Liver (tissue), 9 donors: ENCODE results near the gene ANKFY1. TPM values are rescaled to one million over a fixed set of nuclear protein-coding genes. Genes with fewer than 3 reads are reported as not detected.

Experiments
- DNase-seq: peaks from one replicate; pipeline ENCODE4 v3.0.0-alpha.2; 2017; ENCODE audit warnings: low spot score
- H3K27ac ChIP-seq, 2 donors: one replicate each; pipeline ENCODE4 v1.7.0; 2013; ENCODE audit warnings: inconsistent platforms in 2 of 2, low read length in 2 of 2, control low read depth in 1 of 2, low read depth in 1 of 2, mild to moderate bottlenecking in 1 of 2
- H3K27me3 ChIP-seq, 4 donors: one replicate each; pipeline versions ENCODE4 v1.6.1 to v1.7.0; 2013; ENCODE audit warnings: low read length in 3 of 4, inconsistent platforms in 1 of 4, mild to moderate bottlenecking in 1 of 4, moderate library complexity in 1 of 4; ENCODE audit not compliant: control insufficient read depth in 4 of 4, insufficient read depth in 4 of 4
- H3K36me3 ChIP-seq, 4 donors: one replicate each; pipeline versions ENCODE4 v1.6.1 to v1.7.0; 2013; ENCODE audit warnings: low read length in 3 of 4, mild to moderate bottlenecking in 3 of 4, low read depth in 1 of 4, moderate library complexity in 1 of 4; ENCODE audit not compliant: control insufficient read depth in 4 of 4, insufficient read depth in 3 of 4
- H3K4me1 ChIP-seq, 4 donors: one replicate each; pipeline versions ENCODE4 v1.6.1 to v1.7.0; 2013; ENCODE audit warnings: low read length in 3 of 4, mild to moderate bottlenecking in 3 of 4, moderate library complexity in 1 of 4; ENCODE audit not compliant: control insufficient read depth in 4 of 4, insufficient read depth in 4 of 4
- H3K4me3 ChIP-seq, 3 donors: one replicate each; pipeline versions ENCODE4 v1.6.1 to v1.7.0; 2013; ENCODE audit warnings: low read length in 3 of 3, control low read depth in 1 of 3, low read depth in 1 of 3, mild to moderate bottlenecking in 1 of 3
- H3K9ac ChIP-seq, 2 donors: one replicate each; pipeline ENCODE4 v1.7.0; 2013; ENCODE audit warnings: low read length in 2 of 2, mild to moderate bottlenecking in 2 of 2, moderate library complexity in 2 of 2, control low read depth in 1 of 2, low read depth in 1 of 2
- H3K9me3 ChIP-seq, 4 donors: one replicate each; pipeline versions ENCODE4 v1.6.1 to v1.7.0; 2013; ENCODE audit warnings: low read length in 3 of 4; ENCODE audit not compliant: control insufficient read depth in 4 of 4
- ATF3 ChIP-seq: IDR thresholded peaks from 2 replicates; pipeline ENCODE4 v1.6.1; 2016; ENCODE audit warnings: antibody characterized with exemption
- CTCF ChIP-seq: fragments of 150-350 bp; IDR thresholded peaks from 2 replicates; pipeline ENCODE4 v1.5.1; 2017; ENCODE audit warnings: improper control_type of control experiment, low read depth, low read length; ENCODE audit not compliant: missing input control
- EGR1 ChIP-seq, 2 donors: IDR thresholded peaks; 2 replicates each; pipeline ENCODE4 v1.6.1; 2016 to 2018; ENCODE audit warnings: antibody characterized with exemption in 2 of 2, low read depth in 2 of 2
- FOXA2 ChIP-seq: IDR thresholded peaks from 2 replicates; pipeline ENCODE4 v1.6.1; 2016; ENCODE audit warnings: antibody characterized with exemption
- GABPA ChIP-seq, 2 donors: IDR thresholded peaks in 1 of 2; conservative IDR thresholded peaks in 1 of 2; 2 replicates each; pipeline ENCODE4 v1.6.1; 2016; ENCODE audit warnings: antibody characterized with exemption in 2 of 2, mild to moderate bottlenecking in 1 of 2, moderate library complexity in 1 of 2
- HNF4A ChIP-seq, 2 donors: conservative IDR thresholded peaks; 2 replicates each; pipeline ENCODE4 v1.6.1; 2016; ENCODE audit warnings: antibody characterized with exemption in 2 of 2, mild to moderate bottlenecking in 2 of 2
- HNF4G ChIP-seq: IDR thresholded peaks from 2 replicates; pipeline ENCODE4 v1.6.1; 2016; ENCODE audit warnings: antibody characterized with exemption
- NR2F2 ChIP-seq: IDR thresholded peaks from 2 replicates; pipeline ENCODE4 v1.6.1; 2016; ENCODE audit warnings: antibody characterized with exemption
- RAD21 ChIP-seq, 2 donors: IDR thresholded peaks; 2 replicates each; pipeline ENCODE4 v1.6.1; 2016; ENCODE audit warnings: antibody characterized with exemption in 2 of 2, mild to moderate bottlenecking in 2 of 2
- RXRA ChIP-seq, 2 donors: IDR thresholded peaks; 2 replicates each; pipeline ENCODE4 v1.6.1; 2017 to 2018; ENCODE audit warnings: antibody characterized with exemption in 2 of 2, mild to moderate bottlenecking in 1 of 2
- TAF1 ChIP-seq: conservative IDR thresholded peaks from 2 replicates; pipeline ENCODE4 v1.6.1; 2016; ENCODE audit warnings: antibody characterized with exemption, mild to moderate bottlenecking
- YY1 ChIP-seq: IDR thresholded peaks from 2 replicates; pipeline ENCODE4 v1.6.1; 2016; ENCODE audit warnings: antibody characterized with exemption, mild to moderate bottlenecking
- ZBTB33 ChIP-seq: IDR thresholded peaks from 2 replicates; pipeline ENCODE4 v1.6.1; 2016; ENCODE audit warnings: antibody characterized with exemption
- WGBS: extraction: QIAGEN DNeasy Blood & Tissue Kit; methylation state at CpG from one replicate; pipeline ENCODE4 v1.1.7; 2013; 5-methylcytosine and 5-hydroxymethylcytosine counted together
- polyA plus RNA-seq, 2 donors: library from polyadenylated mRNA; stranded (reverse) in 1 of 2; unstranded in 1 of 2; fragments of 200-250 nt in 1 of 2; fragments of >200 nt in 1 of 2; fragmentation: Nextera tagmentation in 1 of 2; extraction: Ambion mirVana in 1 of 2; gene quantifications; one replicate each; pipeline versions ENCODE4 v1.2.1 to v1.2.3, GENCODE V29; 2013 to 2015
- total RNA-seq, 2 donors: library from RNA; depleted of rRNA; stranded (reverse); fragments of >200 nt; gene quantifications; one replicate each; pipeline ENCODE4 v1.2.3, GENCODE V29; 2014
- TF ChIP-seq, protein P1 (sequence below): IDR thresholded peaks from 2 replicates; pipeline ENCODE4 v1.6.1; 2016; ENCODE audit warnings: antibody characterized with exemption
- TF ChIP-seq, protein P2 (sequence below): IDR thresholded peaks from 2 replicates; pipeline ENCODE4 v1.6.1; 2016; ENCODE audit warnings: antibody characterized with exemption, mild to moderate bottlenecking
- donor health status: healthy.
- donor health status: healthy.
- donor health status: healthy.
- donor health status: healthy.
- donor health status: healthy.

The ANKFY1 gene
- total and polyA plus RNA-seq, 4 donors, result 6.8 to 38.6 (median 21.9) TPM

GRCh38 chr17:4204190-4204589, 59.6 kb downstream of the ANKFY1 start:
- H3K4me1 ChIP-seq, result peaks cover 0 to 1% (median 0%) of the 10 kb centered on the region in 4 donors
- TF ChIP-seq GABPA (IDR thresholded peaks at IDR 0.05 in 1 of 2, conservative IDR thresholded peaks at IDR 0.05 in 1 of 2) (no peak), HNF4A (conservative IDR thresholded peaks at IDR 0.05) (no peak), ZBTB33 (no peak), NR2F2 (no peak)
- TF ChIP-seq, protein P1, sequence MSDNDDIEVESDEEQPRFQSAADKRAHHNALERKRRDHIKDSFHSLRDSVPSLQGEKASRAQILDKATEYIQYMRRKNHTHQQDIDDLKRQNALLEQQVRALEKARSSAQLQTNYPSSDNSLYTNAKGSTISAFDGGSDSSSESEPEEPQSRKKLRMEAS, result no peak
- DNase-seq, result no peak
- H3K9ac ChIP-seq, result no peak overlapping the region
- H3K27me3 ChIP-seq, result no peaks in the 10 kb centered on the region
- H3K9me3 ChIP-seq, result no peaks in the 10 kb centered on the region
- no peak overlapping the region for H3K27ac ChIP-seq
- peaks cover 3 to 32% (median 19%) of the 10 kb centered on the region in 4 donors for H3K36me3 ChIP-seq
- H3K4me3 ChIP-seq, result no peak overlapping the region
- WGBS, result 84% methylated on average over 6 of the region's 6 CpGs

DNA sequence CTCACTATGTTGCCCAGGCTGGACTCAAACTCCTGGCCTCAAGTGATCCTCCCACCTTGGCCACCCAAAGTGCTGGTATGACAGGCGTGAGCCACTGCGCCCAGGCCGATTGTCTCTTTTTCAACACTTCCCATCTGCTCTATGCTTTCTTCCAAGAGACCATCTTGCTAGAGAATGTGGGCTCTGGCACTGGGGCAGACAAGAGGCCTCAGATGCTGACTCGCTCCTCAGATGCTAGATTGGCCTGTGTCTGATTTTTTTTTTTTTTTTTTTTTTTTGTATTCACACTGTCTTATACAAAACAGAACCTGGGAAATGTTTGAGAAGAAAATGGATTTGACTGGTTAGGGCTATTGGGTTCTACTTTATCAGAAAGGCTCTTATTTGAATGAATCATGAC, 62.6 kb downstream of the ANKFY1 start:
- no peak for DNase-seq
- Histone ChIP-seq H3K9me3 (no peaks in the 10 kb centered on the region), H3K9ac (no peak overlapping the region), H3K4me3 (no peak overlapping the region), H3K36me3 (peaks cover 5 to 27% (median 21%) of the 10 kb centered on the region in 4 donors), H3K27me3 (no peaks in the 10 kb centered on the region), H3K4me1 (no peaks in the 10 kb centered on the region), H3K27ac (no peak overlapping the region)
- no peak for TF ChIP-seq CTCF
- WGBS, result 95% methylated on average over 4 of the region's 4 CpGs

- WGBS, result 60% methylated on average over 9 of the region's 9 CpGs
- Histone ChIP-seq H3K27me3 (no peaks in the 10 kb centered on the region), H3K27ac (no peak overlapping the region), H3K36me3 (peaks cover 2 to 25% (median 18%) of the 10 kb centered on the region in 4 donors), H3K4me3 (no peak overlapping the region), H3K9me3 (no peaks in the 10 kb centered on the region), H3K4me1 (no peaks in the 10 kb centered on the region), H3K9ac (no peak overlapping the region)
- DNase-seq, result no peak
- TF ChIP-seq CTCF (peak; percentile 73), HNF4A (conservative IDR thresholded peaks at IDR 0.05) (no peak), FOXA2 (no peak), RXRA (IDR thresholded peaks at IDR 0.05) (no peak), NR2F2 (no peak), YY1 (no peak), HNF4G (no peak), RAD21 (IDR thresholded peaks at IDR 0.05) (peak; percentile 63 to 76), ATF3 (no peak), EGR1 (IDR thresholded peaks at IDR 0.05; ENCODE audit: low read depth in 2 of 2) (no peak), TAF1 (no peak)
- TF ChIP-seq, protein P1, result no peak
- TF ChIP-seq, protein P2, sequence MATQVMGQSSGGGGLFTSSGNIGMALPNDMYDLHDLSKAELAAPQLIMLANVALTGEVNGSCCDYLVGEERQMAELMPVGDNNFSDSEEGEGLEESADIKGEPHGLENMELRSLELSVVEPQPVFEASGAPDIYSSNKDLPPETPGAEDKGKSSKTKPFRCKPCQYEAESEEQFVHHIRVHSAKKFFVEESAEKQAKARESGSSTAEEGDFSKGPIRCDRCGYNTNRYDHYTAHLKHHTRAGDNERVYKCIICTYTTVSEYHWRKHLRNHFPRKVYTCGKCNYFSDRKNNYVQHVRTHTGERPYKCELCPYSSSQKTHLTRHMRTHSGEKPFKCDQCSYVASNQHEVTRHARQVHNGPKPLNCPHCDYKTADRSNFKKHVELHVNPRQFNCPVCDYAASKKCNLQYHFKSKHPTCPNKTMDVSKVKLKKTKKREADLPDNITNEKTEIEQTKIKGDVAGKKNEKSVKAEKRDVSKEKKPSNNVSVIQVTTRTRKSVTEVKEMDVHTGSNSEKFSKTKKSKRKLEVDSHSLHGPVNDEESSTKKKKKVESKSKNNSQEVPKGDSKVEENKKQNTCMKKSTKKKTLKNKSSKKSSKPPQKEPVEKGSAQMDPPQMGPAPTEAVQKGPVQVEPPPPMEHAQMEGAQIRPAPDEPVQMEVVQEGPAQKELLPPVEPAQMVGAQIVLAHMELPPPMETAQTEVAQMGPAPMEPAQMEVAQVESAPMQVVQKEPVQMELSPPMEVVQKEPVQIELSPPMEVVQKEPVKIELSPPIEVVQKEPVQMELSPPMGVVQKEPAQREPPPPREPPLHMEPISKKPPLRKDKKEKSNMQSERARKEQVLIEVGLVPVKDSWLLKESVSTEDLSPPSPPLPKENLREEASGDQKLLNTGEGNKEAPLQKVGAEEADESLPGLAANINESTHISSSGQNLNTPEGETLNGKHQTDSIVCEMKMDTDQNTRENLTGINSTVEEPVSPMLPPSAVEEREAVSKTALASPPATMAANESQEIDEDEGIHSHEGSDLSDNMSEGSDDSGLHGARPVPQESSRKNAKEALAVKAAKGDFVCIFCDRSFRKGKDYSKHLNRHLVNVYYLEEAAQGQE, result no peak
Observed at GRCh38 chr17:4199818-4200402, 63.9 kb downstream of the ANKFY1 start.
